GM18867 (cell line): Measurements from ENCODE around the gene CROCC2.

Experiments
- ATAC-seq: cut with Tn5 transposase; IDR thresholded peaks from one replicate; pipeline ENCODE4 v1.9.1; 2021; ENCODE audit warnings: mild to moderate bottlenecking, moderate library complexity; ENCODE audit not compliant: unreplicated experiment

Gene CROCC2

DNA sequence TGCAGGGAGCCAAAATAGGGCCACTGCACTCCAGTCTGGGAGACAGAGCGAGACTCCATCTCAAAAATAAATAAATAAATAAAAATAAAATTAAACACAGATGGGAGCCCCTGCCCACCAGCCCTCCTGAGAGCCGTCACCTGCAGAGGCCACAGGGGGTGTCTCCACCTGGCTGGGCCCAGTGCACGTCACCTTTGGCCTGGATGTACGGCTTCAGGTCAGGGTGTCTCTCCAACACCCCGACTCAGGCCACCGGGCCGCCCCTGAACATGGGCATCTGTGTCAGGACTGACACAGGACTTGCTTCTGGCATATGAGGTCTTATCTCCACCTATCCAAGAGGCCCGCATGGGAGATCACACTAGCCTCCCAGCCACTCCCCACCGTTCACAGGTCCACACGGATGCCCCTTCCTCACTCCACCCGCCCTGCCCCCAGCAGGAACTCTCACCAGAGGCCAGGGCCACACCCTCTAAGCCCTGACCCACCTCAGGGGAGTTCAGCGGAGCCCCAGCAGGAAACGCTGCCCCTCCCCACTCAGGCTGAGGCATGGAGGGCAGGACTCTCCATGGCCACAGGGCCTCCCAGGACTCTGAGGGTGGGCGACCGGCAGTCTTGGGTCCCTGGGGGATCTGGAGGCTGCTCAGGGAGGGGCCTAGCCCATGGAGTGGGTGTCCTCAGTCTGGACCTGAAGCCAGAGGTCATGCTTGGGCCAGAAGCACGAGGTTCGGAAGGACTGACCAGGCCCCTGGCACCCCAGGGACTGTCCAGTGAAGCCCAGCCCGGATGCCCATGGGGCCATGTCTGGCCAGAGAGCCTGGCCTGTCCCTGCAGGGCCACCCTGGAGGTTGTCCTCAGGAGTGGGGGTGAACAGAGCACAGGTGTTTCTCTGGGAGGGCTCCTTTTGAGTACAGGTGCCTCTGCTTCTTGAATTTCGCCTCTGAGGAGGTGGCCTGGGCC, 1.6 kb upstream of the CROCC2 start:
- ATAC-seq = no peak

DNA sequence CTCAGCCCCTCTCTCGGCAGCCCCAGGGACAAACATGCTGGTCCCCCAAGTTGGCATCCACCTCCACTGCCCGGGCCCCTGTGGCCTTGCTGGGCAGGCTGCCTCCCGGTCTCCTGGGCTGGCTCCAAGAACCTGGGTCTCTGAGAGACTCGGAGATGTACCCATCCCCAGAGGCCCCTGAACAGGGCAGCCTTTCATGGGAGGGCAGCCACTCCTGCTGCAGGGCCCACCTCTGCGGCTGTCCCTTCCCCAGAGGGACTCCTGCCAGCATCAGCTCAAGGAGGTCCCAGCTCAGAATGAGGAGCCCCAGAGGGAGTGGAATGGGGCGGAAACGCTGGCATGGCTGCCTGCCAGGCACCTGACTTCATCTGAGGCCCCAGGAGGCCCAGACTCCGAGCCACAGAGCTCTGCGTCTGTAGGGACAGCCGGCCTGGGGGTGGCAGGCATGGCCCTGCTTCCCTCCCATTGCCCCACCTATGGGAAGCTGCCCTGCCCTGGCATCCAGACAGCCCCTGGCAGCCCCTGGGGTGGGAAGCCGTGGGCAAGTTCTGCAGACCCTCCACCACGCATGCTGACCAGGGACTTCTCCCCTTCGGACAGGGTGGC, 857 bp upstream of the CROCC2 start:
- no peak for ATAC-seq

DNA sequence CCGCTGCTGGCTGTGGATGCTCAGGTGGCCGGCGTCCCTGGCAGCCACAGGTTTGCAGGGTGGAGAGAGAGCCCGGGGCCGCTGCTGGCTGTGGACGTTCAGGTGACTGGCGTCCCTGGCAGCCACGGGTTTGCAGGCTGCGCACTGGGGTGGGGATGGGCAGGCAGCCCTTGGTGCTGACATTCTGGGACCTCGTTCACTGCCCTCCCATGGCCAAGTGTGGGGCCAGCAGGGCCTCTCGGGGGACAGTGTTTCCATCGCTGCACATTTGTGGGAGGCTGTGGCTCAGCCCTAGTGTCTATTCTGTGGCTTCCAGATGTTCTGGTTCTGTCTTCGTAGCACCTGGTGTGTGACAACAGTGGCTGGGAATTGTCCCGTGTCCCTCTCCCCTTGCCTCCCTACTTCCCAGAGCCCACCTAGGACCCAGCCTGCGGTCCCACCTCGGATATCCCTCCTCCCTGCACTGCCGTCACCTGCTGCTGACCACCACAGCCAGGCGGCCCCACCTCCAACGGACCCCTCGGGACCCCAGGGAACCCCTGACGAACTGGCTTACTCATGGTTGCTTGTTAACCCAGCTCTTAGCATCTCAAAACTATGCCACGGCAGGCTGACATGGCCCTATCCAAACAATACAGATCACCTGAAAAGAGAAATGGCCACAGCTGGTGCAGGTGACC, 915 bp downstream of the CROCC2 start:
- no peak for ATAC-seq

DNA sequence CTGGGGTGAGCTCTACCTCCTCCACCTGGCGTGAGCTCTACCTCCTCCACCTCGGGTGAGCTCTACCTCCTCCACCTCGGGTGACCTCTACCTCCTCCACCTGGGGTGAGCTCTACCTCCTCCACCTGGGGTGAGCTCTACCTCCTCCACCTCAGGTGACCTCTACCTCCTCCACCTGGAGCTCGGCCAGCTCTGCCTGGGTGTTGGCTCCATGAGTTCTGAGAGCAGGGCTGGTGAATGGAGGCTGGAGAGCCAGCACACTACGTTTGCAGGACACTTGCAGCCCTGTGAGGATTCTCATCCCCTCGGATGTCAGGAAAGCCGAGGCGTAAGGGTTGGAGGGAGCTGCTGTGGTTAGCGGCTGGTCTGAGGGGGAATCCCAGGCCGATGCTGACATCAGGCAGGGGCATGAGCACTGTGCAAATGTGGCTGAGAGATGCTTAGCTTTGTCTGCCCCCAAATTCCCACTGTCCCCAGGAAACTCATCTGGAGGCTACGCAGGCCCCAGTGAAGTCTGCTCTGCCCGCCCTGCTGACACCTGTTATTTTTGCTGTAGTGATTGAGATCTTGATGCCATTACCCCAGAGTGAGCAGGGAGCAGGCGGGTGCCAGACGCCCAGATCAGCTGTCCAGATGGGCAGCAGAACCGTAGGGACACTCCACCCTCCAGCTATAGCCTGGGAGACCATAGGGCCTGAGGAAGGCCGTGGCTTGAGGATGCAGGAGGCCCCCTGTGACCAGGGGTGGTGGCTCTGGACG, 3.3 kb downstream of the CROCC2 start:
- no peak for ATAC-seq

DNA sequence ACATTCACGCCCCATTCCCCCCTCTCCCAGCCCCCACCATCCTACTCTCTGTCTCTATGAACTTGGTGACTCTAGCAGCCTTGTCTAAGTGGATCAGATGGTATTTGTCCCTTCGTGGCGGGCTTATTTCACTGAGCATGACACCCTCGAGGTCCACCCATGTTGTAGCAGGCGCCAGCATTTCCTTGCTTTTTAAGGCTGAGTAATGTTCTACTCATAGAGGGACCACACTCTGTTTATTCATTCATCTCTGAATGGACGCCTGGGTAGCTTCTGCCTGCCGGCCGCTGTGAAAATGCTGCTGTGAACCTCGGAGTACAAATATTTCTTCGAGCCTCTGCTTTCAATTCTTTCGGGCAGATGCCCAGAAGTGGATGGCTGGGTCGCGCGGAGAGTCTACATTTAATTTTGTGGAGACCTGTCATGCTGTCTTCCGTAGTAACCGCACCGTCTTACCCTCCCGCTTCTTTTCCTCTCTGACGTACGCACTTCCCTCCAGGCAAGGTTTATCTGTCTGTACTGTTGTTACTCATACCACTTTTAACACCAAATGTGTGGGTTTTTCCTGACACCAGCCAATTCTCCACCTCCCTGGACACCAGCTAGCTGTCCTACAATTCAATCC, 5.6 kb downstream of the CROCC2 start:
- no peak for ATAC-seq

- ATAC-seq = no peak
Measured at GRCh38 chr2:240912878-240913809, 7.0 kb downstream of the CROCC2 start.

- no peak for ATAC-seq
Measured at GRCh38 chr2:240913810-240914644, 7.9 kb downstream of the CROCC2 start.

- no peak for ATAC-seq
Measured at GRCh38 chr2:240914645-240915525, 8.7 kb downstream of the CROCC2 start.

DNA sequence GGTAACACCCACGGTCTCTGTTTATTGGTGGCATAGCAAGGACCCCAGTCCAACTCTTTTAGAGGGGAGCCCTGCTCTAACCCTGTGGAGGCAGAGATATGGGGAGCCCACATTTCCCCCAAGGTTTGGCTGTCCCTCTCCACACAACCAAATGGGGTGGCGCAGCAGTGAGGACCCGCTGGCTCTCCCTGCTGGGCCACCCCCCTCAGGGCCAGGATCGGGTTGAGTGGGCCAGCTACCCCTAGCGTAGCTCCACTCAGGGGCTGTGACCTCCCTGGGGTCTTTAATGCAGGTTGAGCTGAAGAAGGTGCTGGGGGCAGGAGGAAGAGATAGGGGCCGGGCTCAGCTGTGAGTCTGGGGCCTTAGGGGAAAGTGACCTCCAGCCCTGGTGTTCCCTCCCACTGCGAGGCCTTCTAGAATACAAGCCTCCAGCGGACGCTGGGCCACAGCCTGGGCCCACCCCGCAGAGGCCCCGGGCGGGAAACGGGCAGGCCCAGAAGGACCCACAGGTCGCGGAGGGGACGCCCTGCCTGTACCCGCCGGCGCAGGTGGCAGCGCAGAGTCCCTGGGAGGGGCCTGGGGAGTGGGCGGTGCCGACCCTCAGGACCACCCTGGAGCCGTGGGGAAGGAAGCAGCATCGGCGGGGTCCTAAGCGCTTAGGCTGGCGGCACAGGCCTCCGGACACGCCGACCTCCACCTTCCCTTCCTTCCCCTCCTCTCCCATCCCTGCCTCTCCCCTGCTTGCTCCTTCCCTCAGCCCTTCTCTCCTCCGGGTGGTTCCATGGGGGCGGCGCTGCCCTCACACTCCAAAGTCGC, 9.6 kb downstream of the CROCC2 start:
- no peak for ATAC-seq

DNA sequence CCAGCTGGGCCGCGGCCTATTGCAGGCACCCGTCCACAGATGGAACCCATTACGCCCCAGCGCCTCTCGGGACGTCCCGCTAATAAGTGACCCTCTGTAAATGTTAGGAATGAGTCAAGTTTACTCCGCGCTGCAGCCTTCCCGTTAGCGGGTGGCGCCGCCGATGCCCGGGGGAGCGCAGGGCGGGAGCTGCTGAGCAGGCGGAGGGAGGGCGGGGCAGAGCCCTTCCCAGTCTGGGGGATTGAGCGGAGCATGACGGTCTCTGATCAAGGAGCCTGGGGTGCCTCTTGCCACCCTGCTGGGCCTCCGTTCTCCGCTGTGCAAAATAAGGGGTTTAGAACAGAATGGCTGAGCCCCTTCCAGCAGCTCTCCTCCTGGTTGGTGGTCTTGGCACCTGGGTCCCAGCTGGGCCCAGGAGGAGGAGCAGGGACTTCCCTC, 10.5 kb downstream of the CROCC2 start:
- no peak for ATAC-seq

GRCh38 chr2:240917009-240917683, 11.0 kb downstream of the CROCC2 start:
- no peak for ATAC-seq

- ATAC-seq = no peak
Measured at GRCh38 chr2:240917684-240918257, 11.6 kb downstream of the CROCC2 start.

GRCh38 chr2:240918258-240919091, 12.3 kb downstream of the CROCC2 start:
- ATAC-seq = no peak

GRCh38 chr2:240919161-240919781, 13.1 kb downstream of the CROCC2 start:
- ATAC-seq = no peak
